ENCODE results near the gene SLC35A1.

DNA sequence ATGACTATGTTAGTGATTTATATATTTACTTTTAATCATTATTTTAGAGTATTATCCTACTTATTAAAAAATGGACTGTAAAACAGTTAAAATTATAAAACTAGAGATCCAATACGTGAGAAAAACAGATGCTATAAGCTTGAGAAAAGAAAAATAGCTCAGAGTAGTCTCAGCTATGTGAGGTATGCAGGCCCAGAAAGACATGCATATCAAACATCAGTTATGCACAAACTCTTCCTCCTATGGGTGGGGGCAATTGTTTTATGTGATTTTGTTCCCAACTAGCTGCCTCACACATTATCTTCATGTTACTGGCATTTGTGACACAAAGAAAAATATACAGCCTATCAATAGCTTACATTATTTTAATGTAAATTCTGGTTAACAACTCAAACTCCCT is 88.2 kb downstream of the SLC35A1 start:
- TF ChIP-seq POLR2AphosphoS5 (IDR thresholded peaks at IDR 0.05; ENCODE audit: low read depth, low read length), result no peak
- no peak for TF ChIP-seq TAF1 (IDR thresholded peaks at IDR 0.05; ENCODE audit: borderline replicate concordance, insufficient read depth, low read length)
- no peak for TF ChIP-seq REST (IDR thresholded peaks at IDR 0.05; ENCODE audit: insufficient read depth in 1 of 2, low read depth in 2 of 2, low read length in 2 of 2)
- no peak for TF ChIP-seq SIN3A (IDR thresholded peaks at IDR 0.05; ENCODE audit: borderline replicate concordance, insufficient read depth, low read length)
- no peak for TF ChIP-seq FOXP2 (optimal IDR thresholded peaks at IDR 0.05; ENCODE audit: borderline replicate concordance, extremely low read depth, extremely low read length, insufficient read depth)

Measured in PFSK-1 (cell line).